ENCODE results near the gene GPC5. TPM values are rescaled to one million over a fixed set of nuclear protein-coding genes. Genes with fewer than 3 reads are reported as not detected.

The GPC5 gene
- total and polyA plus RNA-seq, 2 donors (not counting 3 experiments of a cell fraction or from before 2014, with no cell fraction given): 0.59 to 0.97 TPM

DNA sequence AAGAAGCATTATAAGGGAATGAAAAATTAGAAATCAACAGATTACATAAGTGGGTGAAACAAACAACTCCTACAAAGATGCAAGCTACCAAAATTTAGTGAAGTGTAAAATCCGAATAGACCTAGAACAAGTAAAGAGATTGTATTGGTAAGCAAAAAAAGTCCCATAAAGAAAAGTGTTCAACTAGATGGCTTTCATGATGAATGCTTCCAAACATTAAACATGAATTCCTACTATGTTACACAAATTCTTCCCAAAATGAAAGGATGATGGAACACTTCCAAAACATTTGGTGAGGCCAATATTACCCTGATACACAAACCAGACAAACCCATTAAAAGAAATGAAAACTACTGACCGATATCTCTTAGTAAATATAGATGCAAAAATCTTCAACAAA, 139.0 kb downstream of the GPC5 start:
- dilution Hi-C loops (cut with MboI; ENCODE audit: extremely low pct_ligation_motif_present, low sequenced_read_pairs): no loop called here
- CTCF ChIA-PET: no interaction called here
- no peaks in the 10 kb centered on the region for H3K79me2 ChIP-seq (ENCODE audit: control insufficient read depth, insufficient read depth, low read length)

More for the DNA sequence above, 139.0 kb downstream of the GPC5 start:
- DNase-seq (ENCODE audit: low read depth, low spot score) (no peak), FAIRE-seq (no peak)
- Histone ChIP-seq H3K4me3 (replicated peaks in 1 of 3; ENCODE audit: insufficient read depth in 1 of 3, low read depth in 1 of 3, low read length in 3 of 3) (no peak overlapping the region), H3K27me3 (ENCODE audit: control insufficient read depth in 2 of 2, insufficient read depth in 2 of 2, low read length in 2 of 2) (no peaks in the 10 kb centered on the region), H3K4me2 (ENCODE audit: insufficient read depth, low read length) (no peak overlapping the region), H4K20me1 (replicated peaks; ENCODE audit: control insufficient read depth, extremely low read depth, insufficient read depth, low read length) (no peaks in the 10 kb centered on the region), H2AFZ (ENCODE audit: low read depth, low read length) (no peak overlapping the region), H3K9me1 (replicated peaks; ENCODE audit: control insufficient read depth, extremely low read depth, insufficient read depth, low read length) (no peaks in the 10 kb centered on the region), H3K27ac (ENCODE audit: insufficient read depth, low read depth, low read length) (no peak overlapping the region), H3K9me3 (replicated peaks; ENCODE audit: control insufficient read depth, insufficient read depth, low read length) (peaks cover 3% of the 10 kb centered on the region), H3K9ac (replicated peaks; ENCODE audit: extremely low read depth, insufficient read depth, low read length) (no peak overlapping the region), H3K36me3 (ENCODE audit: control insufficient read depth in 2 of 2, extremely low read depth in 1 of 2, insufficient read depth in 2 of 2, low read length in 2 of 2) (no peaks in the 10 kb centered on the region), H3K4me1 (ENCODE audit: control insufficient read depth, extremely low read depth, insufficient read depth, low read length) (no peaks in the 10 kb centered on the region)
- TF ChIP-seq, protein P1, sequence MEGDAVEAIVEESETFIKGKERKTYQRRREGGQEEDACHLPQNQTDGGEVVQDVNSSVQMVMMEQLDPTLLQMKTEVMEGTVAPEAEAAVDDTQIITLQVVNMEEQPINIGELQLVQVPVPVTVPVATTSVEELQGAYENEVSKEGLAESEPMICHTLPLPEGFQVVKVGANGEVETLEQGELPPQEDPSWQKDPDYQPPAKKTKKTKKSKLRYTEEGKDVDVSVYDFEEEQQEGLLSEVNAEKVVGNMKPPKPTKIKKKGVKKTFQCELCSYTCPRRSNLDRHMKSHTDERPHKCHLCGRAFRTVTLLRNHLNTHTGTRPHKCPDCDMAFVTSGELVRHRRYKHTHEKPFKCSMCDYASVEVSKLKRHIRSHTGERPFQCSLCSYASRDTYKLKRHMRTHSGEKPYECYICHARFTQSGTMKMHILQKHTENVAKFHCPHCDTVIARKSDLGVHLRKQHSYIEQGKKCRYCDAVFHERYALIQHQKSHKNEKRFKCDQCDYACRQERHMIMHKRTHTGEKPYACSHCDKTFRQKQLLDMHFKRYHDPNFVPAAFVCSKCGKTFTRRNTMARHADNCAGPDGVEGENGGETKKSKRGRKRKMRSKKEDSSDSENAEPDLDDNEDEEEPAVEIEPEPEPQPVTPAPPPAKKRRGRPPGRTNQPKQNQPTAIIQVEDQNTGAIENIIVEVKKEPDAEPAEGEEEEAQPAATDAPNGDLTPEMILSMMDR (IDR thresholded peaks at IDR 0.05; ENCODE audit: extremely low read depth in 1 of 2, insufficient read depth in 1 of 2, low read depth in 1 of 2, low read length in 2 of 2): no peak
- TF ChIP-seq FOS (IDR thresholded peaks at IDR 0.05; ENCODE audit: borderline replicate concordance, insufficient read depth, low read length) (no peak), POLR2A (IDR thresholded peaks at IDR 0.05; ENCODE audit: low read depth, low read length) (no peak), POLR2AphosphoS5 (IDR thresholded peaks at IDR 0.05; ENCODE audit: insufficient read depth, low read depth, low read length) (no peak), GATA2 (IDR thresholded peaks at IDR 0.05; ENCODE audit: insufficient read depth, insufficient read length, low read depth, low read length) (no peak), JUN (IDR thresholded peaks at IDR 0.05; ENCODE audit: borderline replicate concordance, insufficient read depth, insufficient read length, low read depth) (no peak)
- TF ChIP-seq, protein P2, sequence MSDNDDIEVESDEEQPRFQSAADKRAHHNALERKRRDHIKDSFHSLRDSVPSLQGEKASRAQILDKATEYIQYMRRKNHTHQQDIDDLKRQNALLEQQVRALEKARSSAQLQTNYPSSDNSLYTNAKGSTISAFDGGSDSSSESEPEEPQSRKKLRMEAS (IDR thresholded peaks at IDR 0.05; ENCODE audit: insufficient read depth, insufficient read length): no peak
- POLR2A ChIA-PET: no interaction called here
- BruUV-seq (replicated peaks): no TSS peak
- intact Hi-C loops (cut with micrococcal nuclease): no loop called here

Measured in endothelial cell of umbilical vein (primary cell).